HCT116 (cell line): ENCODE results near the gene CAMK2D.

ENCODE experiments used
- SRF ChIP-seq: IDR thresholded peaks from 2 replicates; pipeline ENCODE4 v1.6.1; 2012; ENCODE audit warnings: low read depth
- TF ChIP-seq, protein P1 (sequence below), 3 experiments: fragments of 200-600 bp in 1 of 3; sonication (generic) in 1 of 3; IDR thresholded peaks in 2 of 3; conservative IDR thresholded peaks in 1 of 3; 2 replicates each; pipeline ENCODE4 v1.5.1; 2012 to 2017; ENCODE audit warnings: low read depth in 2 of 3, low read length in 2 of 3, antibody characterized with exemption in 1 of 3, borderline replicate concordance in 1 of 3, control low read depth in 1 of 3, mild to moderate bottlenecking in 1 of 3, mixed read lengths in 1 of 3, mixed run types in 1 of 3, moderate library complexity in 1 of 3; ENCODE audit not compliant: insufficient read depth in 1 of 3

DNA sequence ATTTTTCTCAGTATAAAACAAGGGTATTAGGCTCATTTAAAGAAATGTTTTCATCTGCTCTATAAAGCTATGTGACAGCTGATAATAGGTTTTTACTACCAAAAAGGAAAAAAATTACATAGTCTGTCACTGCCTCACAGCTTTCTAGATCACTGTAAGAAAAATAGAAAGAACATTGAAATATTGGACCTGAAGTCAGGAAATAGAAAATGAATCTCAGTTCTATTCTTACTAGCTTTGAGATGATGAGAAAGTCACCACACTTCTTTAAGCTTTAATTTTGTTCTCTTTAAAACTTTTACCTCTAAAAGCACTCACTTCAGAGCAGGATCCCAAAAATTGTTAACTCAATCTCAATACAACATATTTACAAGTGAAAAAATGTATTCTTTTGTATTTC lies 45.3 kb upstream of the CAMK2D start:
- TF ChIP-seq, protein P1, sequence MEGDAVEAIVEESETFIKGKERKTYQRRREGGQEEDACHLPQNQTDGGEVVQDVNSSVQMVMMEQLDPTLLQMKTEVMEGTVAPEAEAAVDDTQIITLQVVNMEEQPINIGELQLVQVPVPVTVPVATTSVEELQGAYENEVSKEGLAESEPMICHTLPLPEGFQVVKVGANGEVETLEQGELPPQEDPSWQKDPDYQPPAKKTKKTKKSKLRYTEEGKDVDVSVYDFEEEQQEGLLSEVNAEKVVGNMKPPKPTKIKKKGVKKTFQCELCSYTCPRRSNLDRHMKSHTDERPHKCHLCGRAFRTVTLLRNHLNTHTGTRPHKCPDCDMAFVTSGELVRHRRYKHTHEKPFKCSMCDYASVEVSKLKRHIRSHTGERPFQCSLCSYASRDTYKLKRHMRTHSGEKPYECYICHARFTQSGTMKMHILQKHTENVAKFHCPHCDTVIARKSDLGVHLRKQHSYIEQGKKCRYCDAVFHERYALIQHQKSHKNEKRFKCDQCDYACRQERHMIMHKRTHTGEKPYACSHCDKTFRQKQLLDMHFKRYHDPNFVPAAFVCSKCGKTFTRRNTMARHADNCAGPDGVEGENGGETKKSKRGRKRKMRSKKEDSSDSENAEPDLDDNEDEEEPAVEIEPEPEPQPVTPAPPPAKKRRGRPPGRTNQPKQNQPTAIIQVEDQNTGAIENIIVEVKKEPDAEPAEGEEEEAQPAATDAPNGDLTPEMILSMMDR (IDR thresholded peaks at IDR 0.05 in 2 of 3, conservative IDR thresholded peaks at IDR 0.05 in 1 of 3; ENCODE audit: borderline replicate concordance in 1 of 3, insufficient read depth in 1 of 3, low read depth in 2 of 3, low read length in 2 of 3) = no peak
- no peak for TF ChIP-seq SRF
